Measurements from ENCODE around the gene KIF1A. TPM values are rescaled to one million over a fixed set of nuclear protein-coding genes. Genes with fewer than 3 reads are reported as not detected.

Gene KIF1A
- total and polyA plus RNA-seq, 2 of the 8 experiments (the other 6 are each of a cell fraction or from before 2014, with no cell fraction given), result 61.3 to 281 TPM

DNA sequence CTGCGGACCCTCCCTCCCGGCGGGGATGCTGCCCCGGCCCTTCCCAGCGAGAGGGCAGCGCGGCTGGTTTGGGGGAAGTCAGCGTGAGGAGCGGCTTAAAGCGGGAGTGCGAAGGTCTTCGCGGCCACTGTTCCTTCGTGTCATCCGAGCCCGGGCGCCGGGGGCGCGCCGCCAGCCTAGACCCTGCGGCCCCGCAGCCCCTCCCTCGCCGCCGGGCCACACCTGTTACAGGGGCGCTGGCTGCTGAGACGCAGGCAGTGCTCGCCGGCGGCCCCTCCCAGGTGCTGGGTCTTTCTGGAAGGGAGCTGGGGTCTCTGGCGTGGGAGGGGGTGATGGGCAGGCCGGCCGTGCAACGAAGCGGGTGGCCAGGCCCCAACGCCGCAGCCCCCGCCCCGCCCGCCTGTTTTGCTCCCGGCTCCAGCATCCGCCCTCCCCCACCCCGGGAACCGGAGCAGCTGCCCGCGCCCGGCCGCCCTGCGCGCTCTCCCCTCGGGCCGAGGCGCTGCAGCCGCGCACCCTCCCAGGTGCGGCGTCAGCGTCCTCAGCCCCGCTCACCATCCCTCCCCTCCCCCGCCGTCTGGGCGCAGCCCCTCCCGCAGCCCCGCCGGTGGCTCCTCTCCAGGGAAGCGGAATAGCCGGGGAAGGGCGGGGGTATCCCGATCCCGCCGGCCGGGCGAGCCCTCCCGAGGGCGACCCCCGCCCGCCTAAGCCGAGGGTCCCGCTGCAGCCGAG, 727 bp downstream of the KIF1A start:
- Histone ChIP-seq H3K23me2 (ENCODE audit: low read depth, low read length) (peaks cover 9% of the 10 kb centered on the region; the same call in 1 of the 2 replicates), H2AK5ac (ENCODE audit: low read depth, low read length) (no peak overlapping the region), H2BK5ac (ENCODE audit: low read depth, low read length) (no peak overlapping the region), H3K27ac (ENCODE audit: low read depth, low read length) (peak overlapping the region; percentile 67; the same call in 1 of the 2 replicates), H2BK20ac (ENCODE audit: low read length) (no peak overlapping the region), H3K4me3 (ENCODE audit: extremely low read depth in 1 of 4, insufficient read depth in 2 of 4, low read depth in 3 of 4, low read length in 4 of 4) (peak overlapping the region; percentile 69 to 100 (median 80)), H4K91ac (replicated peaks; ENCODE audit: insufficient read length, low read length) (peak overlapping the region; percentile 27), H3K56ac (replicated peaks; ENCODE audit: insufficient read length, low read depth, low read length) (no peak overlapping the region), H3K4me1 (replicated peaks in 1 of 4; ENCODE audit: control insufficient read depth in 3 of 4, insufficient read depth in 4 of 4, low read length in 3 of 4) (peaks cover 0 to 20% (median 16%) of the 10 kb centered on the region in 4 experiments; a peak in 6 of 7 replicates), H2BK15ac (ENCODE audit: low read length) (no peak overlapping the region), H3K4me2 (ENCODE audit: insufficient read depth in 1 of 2, low read depth in 2 of 2, low read length in 2 of 2) (peak overlapping the region; percentile 73 to 99), H2BK12ac (ENCODE audit: low read depth, low read length) (no peak overlapping the region), H3K36me3 (ENCODE audit: control insufficient read depth in 2 of 4, insufficient read depth in 4 of 4, low read length in 3 of 4) (peaks cover 0 to 7% (median 0%) of the 10 kb centered on the region in 4 experiments; a peak in 3 of 8 replicates), H3K9ac (replicated peaks in 1 of 4; ENCODE audit: extremely low read depth in 1 of 4, low read depth in 3 of 4, low read length in 3 of 4) (peak overlapping the region; percentile 42 to 91 (median 82)), H4K20me1 (replicated peaks in 1 of 2; ENCODE audit: control insufficient read depth in 1 of 2, insufficient read depth in 2 of 2, low read length in 2 of 2) (peaks cover 21 to 28% of the 10 kb centered on the region in 2 experiments), H3K27me3 (replicated peaks in 1 of 4; ENCODE audit: control insufficient read depth in 3 of 4, extremely low read depth in 1 of 4, insufficient read depth in 3 of 4, low read length in 3 of 4) (peaks cover 0 to 2% (median 0%) of the 10 kb centered on the region in 4 experiments; a peak in 1 of 7 replicates), H3K9me3 (ENCODE audit: insufficient read depth in 2 of 2, low read depth in 1 of 2, low read length in 1 of 2) (no peaks in the 10 kb centered on the region; a peak in 1 of 4 replicates), H3K18ac (ENCODE audit: extremely low read depth, low read length) (peak overlapping the region; percentile 60), H2BK120ac (replicated peaks; ENCODE audit: low read depth, low read length) (no peak overlapping the region), H2AFZ (ENCODE audit: low read length) (no peak overlapping the region), H4K8ac (ENCODE audit: extremely low read depth, insufficient read depth, low read length) (peak overlapping the region; percentile 76), H3K23ac (ENCODE audit: insufficient read length) (no peak overlapping the region), H3K14ac (ENCODE audit: insufficient read length) (no peak overlapping the region), H3K79me1 (ENCODE audit: low read depth, low read length) (peaks cover 10% of the 10 kb centered on the region), H3K4ac (replicated peaks; ENCODE audit: insufficient read length, low read depth, low read length) (peak overlapping the region; percentile 53), H3K79me2 (ENCODE audit: control insufficient read depth in 1 of 2, insufficient read depth in 2 of 2, low read length in 2 of 2) (peaks cover 41 to 45% of the 10 kb centered on the region in 2 experiments), H4K5ac (ENCODE audit: insufficient read length, low read depth, low read length) (peak overlapping the region; percentile 78)
- no peak for FAIRE-seq
- ChIA-PET CTCF (ENCODE audit: partially characterized antibody) (interaction anchor here (1.0 to 2.7 kb wide), 3 partner anchors 17 to 21 kb away, joined by 3 to 12 read pairs (median 3); no protein-coding TSS in a partner anchor), POLR2A (ENCODE audit: partially characterized antibody) (interaction anchor here (0.7 to 4.3 kb wide), 22 partner anchors 9 to 397 kb away, joined by 3 to 52 read pairs (median 5); partner anchors contain the start of gene RNPEPL1)
- TF ChIP-seq CHD2 (IDR thresholded peaks at IDR 0.05; ENCODE audit: low read length) (no peak), CBX8 (IDR thresholded peaks at IDR 0.05; ENCODE audit: borderline replicate concordance, low read depth, low read length) (no peak), SIN3A (conservative IDR thresholded peaks at IDR 0.05 in 1 of 2, IDR thresholded peaks at IDR 0.05 in 1 of 2; ENCODE audit: low read depth in 1 of 2, low read length in 2 of 2) (peak; percentile 30 to 54; a peak in 2 of 4 replicates), TAF1 (IDR thresholded peaks at IDR 0.05; ENCODE audit: low read depth, low read length) (peak; percentile 23; the same call in 1 of the 2 replicates), RBBP5 (IDR thresholded peaks at IDR 0.05; ENCODE audit: borderline replicate concordance, low read depth, low read length) (0 out of 2 replicates have a peak, but pooled peaks have one; percentile 16), KDM4A (IDR thresholded peaks at IDR 0.05; ENCODE audit: low read depth, low read length, severe bottlenecking) (peak; percentile 20)
- WGBS, 2 experiments (ENCODE audit: extremely low coverage in 1 of 2, insufficient coverage in 1 of 2, insufficient read length in 1 of 2, insufficient replicate concordance in 2 of 2, low coverage in 1 of 2, low lambda C conversion rate in 2 of 2, missing lambda C conversion rate in 1 of 2), result 1% methylated on average over 26 of the region's 81 CpGs; no CpG with 5 or more reads in 1 of the 2 experiments
- DNase-seq (ENCODE audit: low read depth in 1 of 2, low spot score in 2 of 2), result peak in 1 of 2 experiments; percentile 79
